Fibroblast of mammary gland (primary cell): ENCODE measurements around the gene NISCH.
A peak's percentile ranks its signal among the peaks of the same experiment; 100 is the strongest.

Experiments
- DNase-seq: peaks from one replicate; pipeline ENCODE4 v3.0.0-alpha.2; 2010; ENCODE audit warnings: low read depth
- H3K4me3 ChIP-seq: 2 replicates; pipeline ENCODE4 v1.5.1; 2011; ENCODE audit warnings: low read depth, mild to moderate bottlenecking, low read length, moderate library complexity; ENCODE audit not compliant: control insufficient read depth
- TF ChIP-seq, protein P1 (sequence below): conservative IDR thresholded peaks from 2 replicates; pipeline ENCODE4 v1.5.1; 2011; ENCODE audit warnings: low read depth, low read length, inconsistent platforms; ENCODE audit not compliant: control insufficient read depth, insufficient read depth

NISCH gene

DNA sequence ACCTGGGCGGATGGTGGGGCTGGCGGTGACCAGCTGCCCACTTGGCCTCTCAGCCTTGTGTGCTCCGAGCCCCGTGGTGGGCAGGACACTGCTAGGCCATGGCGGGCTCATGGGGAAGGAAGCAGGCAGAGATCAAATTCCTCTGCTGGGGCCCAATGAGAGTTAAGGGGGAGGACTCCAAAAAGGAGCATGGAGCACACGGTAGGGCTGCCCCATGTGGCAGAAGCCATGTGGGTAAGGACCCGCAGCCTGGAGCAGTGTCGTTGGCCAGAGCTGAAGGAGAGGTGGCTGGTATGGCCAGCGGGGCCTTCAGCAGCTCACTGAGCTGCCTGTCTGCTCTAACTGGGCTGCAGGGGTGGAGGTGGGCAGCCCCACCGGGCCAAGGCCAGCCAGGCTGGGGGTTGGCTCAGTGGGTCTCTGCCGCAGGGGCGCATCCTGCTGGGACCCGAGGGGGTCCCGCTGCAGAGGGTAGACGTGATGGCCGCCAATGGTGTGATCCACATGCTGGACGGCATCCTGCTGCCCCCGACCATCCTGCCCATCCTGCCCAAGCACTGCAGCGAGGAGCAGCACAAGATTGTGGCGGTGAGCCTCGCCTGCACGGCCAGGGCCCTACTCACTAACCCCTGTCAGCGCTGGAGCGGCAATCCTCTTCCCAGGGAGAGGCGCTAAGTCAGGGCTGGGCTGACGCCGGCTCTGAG, 51.0 kb downstream of the NISCH start:
- no peak for DNase-seq
- TF ChIP-seq, protein P1, sequence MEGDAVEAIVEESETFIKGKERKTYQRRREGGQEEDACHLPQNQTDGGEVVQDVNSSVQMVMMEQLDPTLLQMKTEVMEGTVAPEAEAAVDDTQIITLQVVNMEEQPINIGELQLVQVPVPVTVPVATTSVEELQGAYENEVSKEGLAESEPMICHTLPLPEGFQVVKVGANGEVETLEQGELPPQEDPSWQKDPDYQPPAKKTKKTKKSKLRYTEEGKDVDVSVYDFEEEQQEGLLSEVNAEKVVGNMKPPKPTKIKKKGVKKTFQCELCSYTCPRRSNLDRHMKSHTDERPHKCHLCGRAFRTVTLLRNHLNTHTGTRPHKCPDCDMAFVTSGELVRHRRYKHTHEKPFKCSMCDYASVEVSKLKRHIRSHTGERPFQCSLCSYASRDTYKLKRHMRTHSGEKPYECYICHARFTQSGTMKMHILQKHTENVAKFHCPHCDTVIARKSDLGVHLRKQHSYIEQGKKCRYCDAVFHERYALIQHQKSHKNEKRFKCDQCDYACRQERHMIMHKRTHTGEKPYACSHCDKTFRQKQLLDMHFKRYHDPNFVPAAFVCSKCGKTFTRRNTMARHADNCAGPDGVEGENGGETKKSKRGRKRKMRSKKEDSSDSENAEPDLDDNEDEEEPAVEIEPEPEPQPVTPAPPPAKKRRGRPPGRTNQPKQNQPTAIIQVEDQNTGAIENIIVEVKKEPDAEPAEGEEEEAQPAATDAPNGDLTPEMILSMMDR = no peak
- no peak overlapping the region for H3K4me3 ChIP-seq

DNA sequence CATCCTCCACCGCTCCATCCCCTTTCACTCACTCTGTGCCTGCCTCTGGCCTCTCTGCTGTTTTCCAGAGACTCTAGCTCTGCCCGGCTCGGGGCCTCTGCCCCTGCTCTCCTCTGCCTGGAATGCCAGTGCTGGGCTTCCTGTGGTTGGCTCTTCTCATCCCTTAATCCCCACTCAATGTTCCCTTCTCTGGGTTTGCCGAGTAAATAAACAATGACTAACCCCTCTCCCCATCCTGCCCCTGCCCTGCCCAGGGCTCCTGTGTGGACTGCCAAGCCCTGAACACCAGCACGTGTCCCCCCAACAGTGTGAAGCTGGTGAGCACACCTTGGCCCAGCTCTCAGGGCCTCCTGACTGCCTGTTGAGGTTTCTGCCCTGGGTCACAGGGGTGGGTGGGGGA, 52.0 kb downstream of the NISCH start:
- TF ChIP-seq, protein P1 = no peak
- H3K4me3 ChIP-seq = no peak overlapping the region
- DNase-seq = peak; percentile 69

DNA sequence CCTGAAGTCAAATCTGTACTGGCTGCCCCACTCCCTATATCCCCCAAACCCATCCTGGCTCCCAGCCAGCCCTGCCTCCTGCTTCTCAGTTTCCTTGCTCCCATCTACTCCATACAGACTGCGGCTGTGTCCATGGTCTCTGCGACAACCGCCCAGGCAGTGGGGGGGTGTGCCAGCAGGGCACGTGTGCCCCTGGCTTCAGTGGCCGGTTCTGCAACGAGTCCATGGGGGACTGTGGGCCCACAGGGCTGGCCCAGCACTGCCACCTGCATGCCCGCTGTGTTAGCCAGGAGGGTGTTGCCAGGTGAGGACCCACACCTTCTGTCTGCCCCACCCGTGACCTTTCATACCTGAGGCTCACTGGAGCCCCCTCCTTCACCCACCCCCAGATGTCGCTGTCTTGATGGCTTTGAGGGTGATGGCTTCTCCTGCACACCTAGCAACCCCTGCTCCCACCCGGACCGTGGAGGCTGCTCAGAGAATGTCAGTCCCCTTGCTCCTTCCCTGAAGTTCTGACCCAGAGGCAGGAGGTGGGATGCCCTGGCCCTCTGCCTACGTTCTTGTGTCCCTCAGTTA, 54.4 kb downstream of the NISCH start:
- TF ChIP-seq, protein P1 = no peak
- DNase-seq = no peak
- no peak overlapping the region for H3K4me3 ChIP-seq

DNA sequence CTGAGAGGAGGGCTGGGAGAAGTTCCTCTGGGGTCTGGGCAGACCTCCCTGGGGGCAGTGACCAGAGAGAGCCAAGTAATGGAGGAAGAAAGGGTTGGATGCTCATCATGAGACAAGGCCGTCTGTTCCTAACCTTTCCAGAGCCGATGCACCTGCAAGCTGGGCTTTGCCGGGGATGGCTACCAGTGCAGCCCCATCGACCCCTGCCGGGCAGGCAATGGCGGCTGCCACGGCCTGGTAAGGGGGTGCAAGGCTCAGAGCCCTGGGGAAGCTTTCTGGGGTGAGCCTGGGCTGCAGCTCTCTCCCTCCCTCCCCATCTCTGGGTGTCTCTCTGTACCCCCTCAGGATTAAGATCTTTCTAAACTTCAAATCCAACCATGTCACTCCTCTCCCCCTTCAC, 56.1 kb downstream of the NISCH start:
- no peak for DNase-seq
- TF ChIP-seq, protein P1 = no peak
- no peak overlapping the region for H3K4me3 ChIP-seq

DNA sequence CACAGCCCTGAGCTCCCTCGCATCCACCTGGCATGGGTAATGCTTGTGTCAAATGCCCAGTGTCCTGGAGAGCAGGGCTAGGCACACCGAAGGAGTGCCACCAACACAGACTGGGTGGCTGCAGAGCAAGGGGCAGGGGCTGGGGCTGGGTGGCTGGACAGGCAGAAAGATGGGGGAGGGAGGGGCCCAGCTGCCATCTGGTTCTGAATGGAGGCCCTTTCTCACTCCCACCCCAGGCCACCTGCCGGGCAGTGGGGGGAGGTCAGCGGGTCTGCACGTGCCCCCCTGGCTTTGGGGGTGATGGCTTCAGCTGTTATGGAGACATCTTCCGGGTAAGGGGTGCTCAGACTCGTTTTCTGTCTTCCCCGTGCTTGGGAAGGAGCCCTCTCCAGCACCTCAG, 56.7 kb downstream of the NISCH start:
- no peak for DNase-seq
- H3K4me3 ChIP-seq = no peak overlapping the region
- TF ChIP-seq, protein P1 = no peak

DNA sequence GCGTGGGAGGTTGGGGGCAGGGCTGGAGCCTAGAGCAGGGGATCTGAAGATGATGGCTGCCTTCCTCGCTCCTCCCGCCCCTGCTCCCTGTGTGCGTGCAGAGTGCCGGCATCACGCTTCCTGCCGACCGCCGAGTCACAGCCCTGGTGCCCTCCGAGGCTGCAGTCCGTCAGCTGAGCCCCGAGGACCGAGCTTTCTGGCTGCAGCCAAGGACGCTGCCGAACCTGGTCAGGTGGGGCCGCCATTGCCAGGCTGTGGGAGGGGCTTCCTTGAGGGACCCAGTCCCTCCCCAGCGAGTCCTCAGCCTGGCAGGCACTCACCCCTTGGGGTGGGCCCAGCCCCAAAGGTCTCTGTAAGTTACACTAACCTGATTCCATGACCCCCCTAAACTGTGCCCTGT, 57.3 kb downstream of the NISCH start:
- TF ChIP-seq, protein P1 = no peak
- no peak for DNase-seq
- H3K4me3 ChIP-seq = no peak overlapping the region
